Astrocyte of the spinal cord (primary cell): ENCODE measurements around the gene LAS1L.

Experiments
- DNase-seq: peaks from one replicate; pipeline ENCODE4 v3.0.0; 2011; ENCODE audit warnings: low read depth, low spot score
- H3K4me3 ChIP-seq: 2 replicates; pipeline ENCODE4 v1.5.1; 2011; ENCODE audit warnings: low read depth, mild to moderate bottlenecking, low read length, moderate library complexity
- in situ Hi-C: cut with HindIII; loops from 2 replicates; pipeline ENCODE4 v1.10.0; 2017; ENCODE audit warnings: low sequenced_read_pairs
- TF ChIP-seq, protein P1 (sequence below): IDR thresholded peaks from 2 replicates; pipeline ENCODE4 v1.5.1; 2012; ENCODE audit warnings: low read depth, mild to moderate bottlenecking, low read length, inconsistent platforms

Gene LAS1L

DNA sequence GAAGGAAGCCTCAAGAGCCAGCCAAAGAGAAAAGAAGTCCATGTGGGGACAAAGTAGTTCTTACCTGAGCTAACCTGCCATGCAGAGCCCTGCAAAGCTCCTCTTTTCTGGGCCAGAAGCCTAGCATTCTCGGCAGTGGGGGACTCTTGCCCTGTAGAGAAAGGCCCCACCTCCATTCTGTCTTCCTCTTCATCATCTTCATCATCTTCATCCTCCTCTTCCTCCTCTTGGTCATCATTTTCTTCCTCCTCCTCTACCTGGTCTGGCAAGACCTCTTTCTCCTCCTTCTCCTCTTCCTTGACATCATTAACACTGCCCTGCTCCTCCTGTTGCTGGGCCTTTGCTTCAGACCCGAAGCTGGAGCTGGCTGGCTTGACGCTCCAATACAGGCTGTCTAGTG lies 16.7 kb downstream of the LAS1L start:
- no peak for DNase-seq
- H3K4me3 ChIP-seq, result no peak overlapping the region
- TF ChIP-seq, protein P1, sequence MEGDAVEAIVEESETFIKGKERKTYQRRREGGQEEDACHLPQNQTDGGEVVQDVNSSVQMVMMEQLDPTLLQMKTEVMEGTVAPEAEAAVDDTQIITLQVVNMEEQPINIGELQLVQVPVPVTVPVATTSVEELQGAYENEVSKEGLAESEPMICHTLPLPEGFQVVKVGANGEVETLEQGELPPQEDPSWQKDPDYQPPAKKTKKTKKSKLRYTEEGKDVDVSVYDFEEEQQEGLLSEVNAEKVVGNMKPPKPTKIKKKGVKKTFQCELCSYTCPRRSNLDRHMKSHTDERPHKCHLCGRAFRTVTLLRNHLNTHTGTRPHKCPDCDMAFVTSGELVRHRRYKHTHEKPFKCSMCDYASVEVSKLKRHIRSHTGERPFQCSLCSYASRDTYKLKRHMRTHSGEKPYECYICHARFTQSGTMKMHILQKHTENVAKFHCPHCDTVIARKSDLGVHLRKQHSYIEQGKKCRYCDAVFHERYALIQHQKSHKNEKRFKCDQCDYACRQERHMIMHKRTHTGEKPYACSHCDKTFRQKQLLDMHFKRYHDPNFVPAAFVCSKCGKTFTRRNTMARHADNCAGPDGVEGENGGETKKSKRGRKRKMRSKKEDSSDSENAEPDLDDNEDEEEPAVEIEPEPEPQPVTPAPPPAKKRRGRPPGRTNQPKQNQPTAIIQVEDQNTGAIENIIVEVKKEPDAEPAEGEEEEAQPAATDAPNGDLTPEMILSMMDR, result no peak
- in situ Hi-C loops, result no loop called here

DNA sequence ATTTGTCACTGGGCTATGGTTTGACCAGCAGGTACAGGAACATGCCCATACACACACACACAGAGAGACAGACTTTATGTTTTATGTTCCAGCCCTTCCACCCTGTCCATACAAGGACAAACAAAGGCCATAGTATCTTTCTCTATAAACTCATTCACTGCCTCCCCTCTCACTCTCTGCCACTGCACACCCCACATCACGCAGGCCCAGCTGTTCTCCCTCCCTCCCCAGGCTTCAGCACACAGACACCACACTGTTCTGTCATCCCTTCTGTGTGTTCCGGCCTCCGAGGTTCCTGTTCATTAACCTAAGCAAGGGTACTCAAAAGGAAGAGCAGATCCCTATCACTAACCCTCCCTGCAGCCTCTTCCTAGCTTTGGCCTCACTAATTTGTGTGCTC lies 17.8 kb downstream of the LAS1L start:
- in situ Hi-C loops, result no loop called here
- no peak for DNase-seq
- TF ChIP-seq, protein P1, result no peak
- H3K4me3 ChIP-seq, result no peak overlapping the region

DNA sequence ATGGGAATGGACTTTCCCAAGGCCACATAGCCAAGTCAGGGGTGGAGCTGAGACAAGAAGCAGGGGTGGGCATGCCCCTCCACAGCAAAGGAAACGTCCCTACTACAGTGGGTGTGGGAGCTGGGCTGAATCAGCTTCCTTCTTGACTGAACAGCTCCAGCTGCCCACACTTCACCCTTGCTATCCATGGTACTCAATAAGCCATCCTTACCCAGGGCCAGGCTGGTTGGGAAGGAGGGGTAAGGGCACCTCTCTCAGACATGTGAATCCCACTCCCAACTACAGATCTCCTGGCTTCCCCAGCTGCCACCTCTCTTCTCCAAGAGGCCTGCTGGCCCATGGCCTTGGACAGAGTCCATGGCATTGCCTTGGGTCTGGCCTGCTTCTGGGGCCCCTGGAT lies 21.0 kb downstream of the LAS1L start:
- in situ Hi-C loops, result no loop called here
- no peak overlapping the region for H3K4me3 ChIP-seq
- no peak for DNase-seq
- TF ChIP-seq, protein P1, result no peak

DNA sequence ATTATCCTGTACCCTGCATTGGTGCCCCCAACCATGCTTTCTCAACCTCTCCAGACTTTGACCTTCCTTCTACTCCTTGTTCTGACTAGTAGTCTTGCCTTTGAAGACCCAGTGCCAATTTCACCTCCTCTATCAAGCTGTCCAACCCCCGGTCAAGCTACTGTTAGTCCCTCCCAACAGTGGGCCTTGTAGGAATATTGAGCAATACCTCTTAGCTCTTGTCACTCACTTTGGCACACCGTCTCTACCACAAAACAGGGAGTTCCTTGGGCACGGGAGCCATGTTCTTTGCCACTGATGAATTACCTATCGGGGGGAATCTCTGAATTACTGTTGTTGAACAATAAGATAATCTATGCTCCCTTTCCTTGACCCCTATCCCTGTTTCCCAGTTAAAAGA lies 25.2 kb downstream of the LAS1L start:
- in situ Hi-C loops, result no loop called here
- DNase-seq, result no peak
- TF ChIP-seq, protein P1, result no peak

DNA sequence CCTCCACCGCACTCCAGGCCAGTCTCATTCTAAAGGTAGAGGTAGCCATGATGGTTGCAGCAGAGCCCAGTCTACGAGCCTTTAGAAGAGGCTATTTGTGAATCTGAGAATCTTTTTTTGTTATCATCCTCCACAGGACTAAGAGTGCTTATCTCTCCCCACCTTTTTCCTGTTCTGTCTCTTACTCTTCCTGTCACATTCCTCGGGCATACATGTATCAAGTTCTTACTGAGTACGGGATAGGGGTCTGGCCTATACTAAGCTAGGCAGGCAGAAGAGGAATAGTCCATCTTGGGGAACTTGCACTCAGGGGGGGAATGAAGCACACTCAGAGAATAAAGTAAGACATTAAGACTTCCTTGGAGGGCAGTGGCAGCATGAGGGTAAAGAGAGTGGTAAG lies 25.7 kb downstream of the LAS1L start:
- DNase-seq, result no peak
- no peak overlapping the region for H3K4me3 ChIP-seq
- in situ Hi-C loops, result no loop called here
- TF ChIP-seq, protein P1, result no peak

More for the DNA sequence above, 25.2 kb downstream of the LAS1L start:
- no peak overlapping the region for H3K4me3 ChIP-seq

DNA sequence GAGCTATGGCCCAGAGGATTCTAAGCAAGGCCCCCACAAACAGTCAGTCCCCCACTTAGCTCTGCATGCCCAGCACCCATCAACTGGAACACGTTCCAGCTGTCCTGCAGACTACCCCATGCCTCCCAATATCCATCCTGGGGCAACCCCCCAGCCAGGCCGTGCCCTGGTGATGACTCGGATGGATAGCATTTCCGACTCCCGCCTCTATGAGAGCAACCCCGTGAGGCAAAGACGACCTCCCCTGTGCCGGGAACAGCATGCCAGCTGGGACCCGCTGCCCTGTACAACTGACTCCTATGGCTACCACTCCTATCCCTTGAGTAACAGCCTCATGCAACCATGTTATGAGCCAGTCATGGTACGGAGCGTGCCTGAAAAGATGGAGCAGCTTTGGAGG lies 32.0 kb downstream of the LAS1L start:
- no peak for DNase-seq
- no peak overlapping the region for H3K4me3 ChIP-seq
- in situ Hi-C loops, result no loop called here
- TF ChIP-seq, protein P1, result no peak

DNA sequence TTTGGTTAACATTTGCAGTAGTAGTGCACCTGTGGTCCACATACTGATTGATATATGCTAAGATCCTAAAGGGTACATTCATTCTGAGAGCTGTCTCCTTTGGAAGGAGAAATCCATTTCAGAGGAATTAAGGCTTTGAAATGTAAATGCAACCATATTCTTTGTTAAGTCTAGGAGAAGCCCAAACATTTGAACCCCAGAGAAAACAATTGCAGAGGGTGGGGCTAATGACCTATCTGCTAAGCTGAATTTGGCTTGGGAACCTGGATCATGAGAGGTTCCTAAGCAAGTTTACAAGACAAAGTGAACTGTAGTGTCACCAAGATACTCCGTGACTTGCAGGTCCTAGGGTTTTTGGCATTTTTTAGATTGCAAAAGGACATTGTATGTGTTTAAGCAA lies 41.2 kb downstream of the LAS1L start:
- TF ChIP-seq, protein P1, result no peak
- H3K4me3 ChIP-seq, result no peak overlapping the region
- no peak for DNase-seq
- in situ Hi-C loops, result no loop called here
